Trophoblast cell (in vitro differentiated cells and primary cell): ENCODE results near the gene KAT2A.
A peak's percentile ranks its signal among the peaks of the same experiment; 100 is the strongest.

Experiments
- DNase-seq, 2 donors: peaks; one replicate each; pipeline ENCODE4 v3.0.0-alpha.2; 2016
- H2AFZ ChIP-seq: 2 replicates; pipeline ENCODE4 v1.6.1; 2013; ENCODE audit warnings: low read length, moderate library complexity, mild to moderate bottlenecking; ENCODE audit not compliant: insufficient read depth, poor library complexity
- H2AK5ac ChIP-seq: 2 replicates; pipeline ENCODE4 v1.6.1; 2013; ENCODE audit warnings: mild to moderate bottlenecking, low read length
- H2BK120ac ChIP-seq: 2 replicates; pipeline ENCODE4 v1.6.1; 2013; ENCODE audit warnings: low read length, mild to moderate bottlenecking, moderate library complexity; ENCODE audit not compliant: insufficient read depth, poor library complexity
- H2BK12ac ChIP-seq: 2 replicates; pipeline ENCODE4 v1.6.1; 2013; ENCODE audit warnings: mild to moderate bottlenecking, low read length, moderate library complexity
- H2BK5ac ChIP-seq: 2 replicates; pipeline ENCODE4 v1.6.1; 2013; ENCODE audit warnings: low read length, low read depth, moderate library complexity, mild to moderate bottlenecking; ENCODE audit not compliant: poor library complexity
- H3K14ac ChIP-seq: 2 replicates; pipeline ENCODE4 v1.6.1; 2013; ENCODE audit warnings: mild to moderate bottlenecking, low read length
- H3K18ac ChIP-seq: 2 replicates; pipeline ENCODE4 v1.6.1; 2013; ENCODE audit warnings: mild to moderate bottlenecking, low read length
- H3K23ac ChIP-seq: 2 replicates; pipeline ENCODE4 v1.6.1; 2013; ENCODE audit warnings: low read length
- H3K27ac ChIP-seq: 2 replicates; pipeline ENCODE4 v1.5.1; 2013; ENCODE audit warnings: low read depth, mild to moderate bottlenecking, inconsistent platforms, low read length, moderate library complexity
- H3K27me3 ChIP-seq: 2 replicates; pipeline ENCODE4 v1.6.1; 2013; ENCODE audit warnings: inconsistent platforms, mild to moderate bottlenecking, low read length, moderate library complexity; ENCODE audit not compliant: insufficient read depth
- H3K36me3 ChIP-seq, 2 experiments: 1 replicate in 1 of 2; 2 replicates in 1 of 2; pipeline ENCODE4 v1.6.1; 2013; ENCODE audit warnings: low read length in 2 of 2, mild to moderate bottlenecking in 2 of 2, moderate library complexity in 1 of 2; ENCODE audit not compliant: insufficient read depth in 2 of 2, control insufficient read depth in 1 of 2
- H3K4ac ChIP-seq: 2 replicates; pipeline ENCODE4 v1.6.1; 2013; ENCODE audit warnings: low read depth, mild to moderate bottlenecking, low read length, moderate library complexity
- H3K4me1 ChIP-seq, 2 experiments: 1 replicate in 1 of 2; 2 replicates in 1 of 2; pipeline ENCODE4 v1.6.1; 2013; ENCODE audit warnings: low read length in 2 of 2, mild to moderate bottlenecking in 2 of 2, moderate library complexity in 1 of 2; ENCODE audit not compliant: insufficient read depth in 2 of 2, control insufficient read depth in 1 of 2
- H3K4me2 ChIP-seq: 2 replicates; pipeline ENCODE4 v1.6.1; 2013; ENCODE audit warnings: inconsistent platforms, mild to moderate bottlenecking, low read length, moderate library complexity
- H3K4me3 ChIP-seq: 2 replicates; pipeline ENCODE4 v1.5.1; 2013; ENCODE audit warnings: mild to moderate bottlenecking, low read depth, low read length, inconsistent platforms
- H3K79me1 ChIP-seq: one replicate; pipeline ENCODE4 v1.6.1; 2013; ENCODE audit warnings: low read length
- H3K79me2 ChIP-seq: 2 replicates; pipeline ENCODE4 v1.6.1; 2013; ENCODE audit warnings: low read length, mild to moderate bottlenecking; ENCODE audit not compliant: control insufficient read depth, insufficient read depth, poor library complexity
- H3K9ac ChIP-seq: 2 replicates; pipeline ENCODE4 v1.6.1; 2013; ENCODE audit warnings: mild to moderate bottlenecking, low read length
- H3K9me3 ChIP-seq: 2 replicates; pipeline ENCODE4 v1.6.1; 2013; ENCODE audit warnings: low read depth, mild to moderate bottlenecking, control low read depth, inconsistent platforms, low read length; ENCODE audit not compliant: insufficient read depth
- H4K12ac ChIP-seq: 2 replicates; pipeline ENCODE4 v1.6.1; 2013; ENCODE audit warnings: low read depth, mild to moderate bottlenecking, low read length, moderate library complexity
- H4K8ac ChIP-seq: 2 replicates; pipeline ENCODE4 v1.6.1; 2013; ENCODE audit warnings: low read depth, mild to moderate bottlenecking, low read length, moderate library complexity
- H4K91ac ChIP-seq: one replicate; pipeline ENCODE4 v1.6.1; 2013; ENCODE audit warnings: low read depth, mild to moderate bottlenecking, low read length, moderate library complexity
- WGBS: extraction: QIAGEN DNeasy Blood & Tissue Kit; methylation state at CpG from one replicate; pipeline ENCODE4 v1.1.7; 2013; ENCODE audit warnings: missing lambda C conversion rate; ENCODE audit not compliant: insufficient read length, insufficient coverage; ENCODE audit errors: extremely low coverage; 5-methylcytosine and 5-hydroxymethylcytosine counted together

Gene KAT2A

DNA sequence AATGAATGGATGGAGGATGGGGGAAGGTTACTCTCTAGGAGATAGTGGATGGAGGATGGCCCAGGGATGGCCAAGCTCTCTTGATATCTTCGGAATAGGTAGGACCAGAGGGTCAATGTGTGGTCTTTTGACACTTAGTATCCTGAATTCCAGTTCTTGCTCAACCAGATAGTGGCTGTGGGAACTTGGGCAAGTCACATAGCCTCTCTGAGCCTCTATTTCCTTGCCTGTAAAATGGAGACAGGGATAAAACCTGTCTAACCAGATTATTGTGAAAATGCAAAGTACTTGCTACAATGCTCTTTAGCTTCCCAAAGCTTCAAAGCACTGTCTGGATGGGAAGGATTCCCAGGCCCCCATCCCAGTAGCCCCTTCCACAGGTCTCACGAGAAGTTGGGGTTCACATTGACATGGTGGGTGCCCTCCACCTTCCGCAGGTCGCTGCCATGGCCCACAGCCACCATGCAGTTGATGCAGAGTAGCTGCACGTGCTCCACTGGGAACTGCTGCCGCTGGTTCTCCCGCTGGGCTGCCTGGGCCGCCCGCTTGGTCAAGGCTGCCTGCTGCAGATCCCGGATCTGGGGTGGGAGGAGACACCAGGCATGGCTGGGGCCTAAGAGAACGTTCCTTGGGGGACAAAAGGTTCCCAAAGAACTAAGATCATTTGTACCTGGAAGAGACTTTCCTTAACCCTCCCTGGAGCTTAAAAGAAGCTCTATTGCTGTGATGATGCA lies 17.8 kb downstream of the KAT2A start:
- H2BK12ac ChIP-seq, result no peak overlapping the region
- H3K27me3 ChIP-seq, result peaks cover 2% of the 10 kb centered on the region
- no peak overlapping the region for H4K8ac ChIP-seq
- H3K4me2 ChIP-seq, result no peak overlapping the region
- H3K79me2 ChIP-seq, result no peaks in the 10 kb centered on the region
- H3K36me3 ChIP-seq, result no peaks in the 10 kb centered on the region
- no peak overlapping the region for H2AFZ ChIP-seq
- no peak overlapping the region for H3K18ac ChIP-seq
- H2BK120ac ChIP-seq, result no peak overlapping the region
- H4K91ac ChIP-seq, result no peak overlapping the region
- no peak overlapping the region for H3K4ac ChIP-seq
- no peak overlapping the region for H3K23ac ChIP-seq
- no peak overlapping the region for H2AK5ac ChIP-seq
- no peak overlapping the region for H2BK5ac ChIP-seq
- no CpG with 5 or more reads among the region's 11 CpGs for WGBS
- no peak overlapping the region for H3K4me3 ChIP-seq
- H3K4me1 ChIP-seq, result peaks cover 0 to 3% of the 10 kb centered on the region in 2 experiments
- no peak overlapping the region for H4K12ac ChIP-seq
- no peak overlapping the region for H3K14ac ChIP-seq
- H3K9ac ChIP-seq, result no peak overlapping the region
- no peaks in the 10 kb centered on the region for H3K9me3 ChIP-seq
- DNase-seq, result peak; percentile 52 to 93
- no peaks in the 10 kb centered on the region for H3K79me1 ChIP-seq
- no peak overlapping the region for H3K27ac ChIP-seq

DNA sequence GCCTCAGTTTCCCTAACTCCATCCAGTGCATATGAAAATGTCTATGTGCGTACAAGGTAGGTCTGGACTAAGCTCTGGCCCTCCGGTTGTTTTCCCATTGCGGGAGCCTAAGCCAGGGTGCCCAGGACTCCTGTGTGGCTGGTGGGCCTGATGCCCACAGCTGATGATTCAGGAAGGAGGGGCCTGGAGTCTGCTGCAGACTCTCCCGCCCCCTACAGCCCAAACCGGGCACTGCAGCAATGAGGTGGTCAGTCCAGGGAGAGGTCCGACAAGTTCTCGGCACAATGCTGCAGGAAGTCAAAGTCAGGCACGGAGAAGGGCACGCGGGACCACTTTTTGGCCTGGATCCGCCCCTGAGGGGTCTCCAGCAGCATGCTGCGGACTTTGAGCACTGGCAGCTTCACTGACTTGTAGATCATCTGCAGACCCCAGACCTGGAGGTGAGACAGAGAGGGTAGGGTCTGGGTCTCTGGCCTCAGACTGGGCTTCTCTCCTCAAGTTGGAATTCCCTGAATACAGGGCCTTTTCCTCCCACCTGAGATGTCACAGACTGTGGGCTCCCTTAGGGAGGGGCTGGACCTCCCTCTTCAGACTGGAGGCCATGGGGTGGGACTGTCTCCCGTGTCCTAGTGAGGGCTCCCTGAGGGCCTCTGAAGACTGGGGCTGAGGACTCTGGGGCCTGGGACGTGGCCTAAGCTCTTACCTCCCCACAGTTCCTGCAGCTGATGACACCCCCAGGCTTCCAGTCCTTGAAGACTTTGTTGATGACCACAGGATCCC lies 19.5 kb downstream of the KAT2A start:
- Histone ChIP-seq H3K18ac (no peak overlapping the region), H4K8ac (no peak overlapping the region), H3K27ac (no peak overlapping the region), H4K91ac (no peak overlapping the region), H3K79me1 (no peaks in the 10 kb centered on the region), H3K27me3 (peaks cover 15% of the 10 kb centered on the region), H2AK5ac (no peak overlapping the region), H3K23ac (no peak overlapping the region), H2BK5ac (no peak overlapping the region), H2AFZ (no peak overlapping the region), H3K4me3 (no peak overlapping the region), H3K4me1 (peaks cover 0 to 2% of the 10 kb centered on the region in 2 experiments), H3K9ac (no peak overlapping the region), H2BK120ac (no peak overlapping the region), H2BK12ac (no peak overlapping the region), H3K9me3 (peaks cover 2% of the 10 kb centered on the region), H3K79me2 (no peaks in the 10 kb centered on the region), H3K36me3 (no peaks in the 10 kb centered on the region), H3K4me2 (no peak overlapping the region), H3K14ac (no peak overlapping the region), H3K4ac (no peak overlapping the region), H4K12ac (no peak overlapping the region)
- peak; percentile 67 to 87 for DNase-seq
- WGBS, result no CpG with 5 or more reads among the region's 14 CpGs

DNA sequence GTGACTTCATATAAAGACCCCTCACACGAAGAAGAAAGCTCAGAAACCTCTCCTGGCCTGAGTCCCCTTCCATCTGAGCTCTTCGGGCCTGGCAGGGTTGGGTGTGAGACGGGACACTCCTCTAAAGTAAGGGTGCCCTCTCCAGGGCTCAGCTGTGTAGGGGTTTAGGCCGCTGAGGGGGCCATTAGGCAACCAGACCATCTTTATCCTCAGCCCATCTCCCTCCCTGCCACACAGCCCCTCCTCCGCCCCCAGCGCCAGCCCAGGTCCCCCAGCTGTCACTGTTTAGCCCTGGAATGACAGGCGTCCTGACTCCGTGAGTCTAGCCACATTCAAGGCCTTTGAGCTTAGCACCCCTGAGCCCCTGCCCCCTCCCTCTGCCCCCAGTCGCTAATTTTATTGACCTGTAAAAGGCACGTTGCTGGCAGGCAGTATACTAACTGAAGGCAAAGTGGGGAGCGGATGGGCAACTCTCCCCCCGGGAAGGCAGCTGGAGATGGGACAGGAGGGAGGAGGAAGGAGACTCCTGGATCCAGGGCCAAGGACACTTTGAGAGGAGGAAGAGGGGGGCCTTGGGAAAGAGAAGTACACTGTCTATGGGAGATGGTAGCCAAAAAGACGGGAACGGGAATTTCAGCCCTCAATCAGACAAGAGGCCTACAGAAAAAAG lies 22.3 kb downstream of the KAT2A start:
- Histone ChIP-seq H4K91ac (no peak overlapping the region), H3K9ac (no peak overlapping the region), H3K27me3 (peaks cover 15% of the 10 kb centered on the region), H3K36me3 (no peaks in the 10 kb centered on the region), H3K4me2 (no peak overlapping the region), H3K18ac (no peak overlapping the region), H3K4me1 (peaks cover 0 to 2% of the 10 kb centered on the region in 2 experiments), H2BK5ac (no peak overlapping the region), H4K12ac (no peak overlapping the region), H3K23ac (no peak overlapping the region), H3K79me1 (no peaks in the 10 kb centered on the region), H2BK120ac (no peak overlapping the region), H2BK12ac (no peak overlapping the region), H2AFZ (no peak overlapping the region), H3K9me3 (peaks cover 2% of the 10 kb centered on the region), H4K8ac (no peak overlapping the region), H3K4ac (no peak overlapping the region), H3K4me3 (no peak overlapping the region), H3K27ac (no peak overlapping the region), H2AK5ac (no peak overlapping the region), H3K79me2 (no peaks in the 10 kb centered on the region), H3K14ac (no peak overlapping the region)
- no CpG with 5 or more reads among the region's 14 CpGs for WGBS
- no peak for DNase-seq

GRCh38 chr17:42097691-42098631 lies 23.2 kb downstream of the KAT2A start, which contains the start of gene ZNF385C:
ZNF385C (minus strand) TSS chr17:42098473; CDS start chr17:42063056, 35,417 bp downstream.
- Histone ChIP-seq H4K91ac (no peak within 1 kb of the TSS), H2BK120ac (no peak within 1 kb of the TSS), H3K14ac (no peak within 1 kb of the TSS), H2BK12ac (no peak within 1 kb of the TSS), H3K27ac (no peak within 1 kb of the TSS), H3K4me3 (no peak within 1 kb of the TSS), H3K79me2 (no peaks in the 10 kb centered on the region), H3K79me1 (no peaks in the 10 kb centered on the region), H3K27me3 (peaks cover 15% of the 10 kb centered on the region), H4K12ac (no peak within 1 kb of the TSS), H3K23ac (no peak within 1 kb of the TSS), H3K4ac (no peak within 1 kb of the TSS), H3K18ac (no peak within 1 kb of the TSS), H2AFZ (no peak within 1 kb of the TSS), H3K36me3 (no peaks in the 10 kb centered on the region), H2BK5ac (no peak within 1 kb of the TSS), H3K4me2 (peak within 1 kb of the TSS; percentile 38), H2AK5ac (no peak within 1 kb of the TSS), H3K9me3 (peaks cover 2% of the 10 kb centered on the region), H3K4me1 (peaks cover 0 to 2% of the 10 kb centered on the region in 2 experiments), H4K8ac (no peak within 1 kb of the TSS), H3K9ac (no peak within 1 kb of the TSS)
- peak in 1 of 2 donors; percentile 40 for DNase-seq
- WGBS, result no CpG with 5 or more reads among the region's 52 CpGs
